ENCODE measurements around the gene CKB.

CKB gene

DNA sequence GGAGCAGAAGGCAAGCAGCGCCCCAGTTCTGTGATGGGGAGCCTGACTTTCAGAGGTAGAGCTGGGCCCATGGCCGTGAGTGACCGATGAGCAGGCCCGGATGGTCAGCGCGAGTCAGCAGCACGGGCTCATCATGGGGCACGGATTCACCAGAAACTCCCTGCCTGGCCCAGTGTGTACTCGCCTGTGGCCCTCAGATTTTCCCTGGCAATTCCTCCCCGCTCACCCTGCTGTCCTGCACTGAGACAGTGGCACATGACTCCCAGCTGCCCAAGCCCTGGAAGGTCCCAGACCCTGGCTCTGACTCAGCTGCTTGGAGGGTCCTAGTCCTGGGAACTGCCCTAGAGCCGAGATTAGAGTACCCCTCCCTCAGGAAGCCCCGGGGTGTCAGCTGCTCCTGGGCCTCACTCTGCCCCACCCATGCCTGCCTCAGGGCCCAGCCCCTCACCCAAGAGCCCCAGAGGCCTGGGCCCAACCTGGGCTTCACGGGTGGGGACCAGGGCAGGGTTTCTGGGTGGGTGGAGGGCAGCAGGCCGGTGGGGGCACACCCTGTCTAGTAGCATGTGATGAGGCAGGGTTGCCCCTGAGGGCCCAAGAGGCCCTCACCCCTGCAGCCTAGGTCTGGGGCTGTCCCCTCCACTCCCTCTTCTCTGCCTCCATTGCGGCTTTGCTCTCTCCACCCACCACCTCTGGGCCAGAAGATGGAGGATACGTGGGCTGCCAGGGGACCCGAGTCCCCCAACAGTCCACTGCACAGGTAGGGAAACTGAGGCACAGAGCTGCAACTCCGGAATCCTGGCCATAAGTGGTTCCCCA is 14.8 kb upstream of the CKB start:
- TF ChIP-seq GATA2 (IDR thresholded peaks at IDR 0.05; ENCODE audit: low read depth, low read length) (no peak), GATA3 (IDR thresholded peaks at IDR 0.05; ENCODE audit: low read depth, low read length) (no peak)

DNA sequence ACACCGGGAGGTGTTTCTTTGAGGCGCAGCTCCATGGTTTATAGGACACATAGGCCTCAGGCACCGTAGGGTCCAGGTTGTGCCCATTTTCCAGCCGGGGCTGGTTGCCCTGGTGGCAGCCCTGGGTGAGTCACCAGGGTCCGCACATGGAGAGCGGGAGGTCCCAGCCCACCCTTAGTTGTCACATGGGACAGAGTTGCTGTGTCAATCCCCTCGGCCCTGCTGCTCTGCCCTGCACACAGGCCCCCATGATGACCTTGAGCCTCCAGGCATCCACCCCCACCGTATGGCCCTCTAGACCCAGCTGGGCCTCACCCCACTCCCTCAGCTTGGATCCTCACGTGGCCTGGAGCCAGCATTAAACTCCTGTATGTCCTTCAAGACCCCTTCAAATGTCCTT is 14.1 kb upstream of the CKB start:
- no peak for TF ChIP-seq GATA3 (IDR thresholded peaks at IDR 0.05; ENCODE audit: low read depth, low read length)
- no peak for TF ChIP-seq GATA2 (IDR thresholded peaks at IDR 0.05; ENCODE audit: low read depth, low read length)

DNA sequence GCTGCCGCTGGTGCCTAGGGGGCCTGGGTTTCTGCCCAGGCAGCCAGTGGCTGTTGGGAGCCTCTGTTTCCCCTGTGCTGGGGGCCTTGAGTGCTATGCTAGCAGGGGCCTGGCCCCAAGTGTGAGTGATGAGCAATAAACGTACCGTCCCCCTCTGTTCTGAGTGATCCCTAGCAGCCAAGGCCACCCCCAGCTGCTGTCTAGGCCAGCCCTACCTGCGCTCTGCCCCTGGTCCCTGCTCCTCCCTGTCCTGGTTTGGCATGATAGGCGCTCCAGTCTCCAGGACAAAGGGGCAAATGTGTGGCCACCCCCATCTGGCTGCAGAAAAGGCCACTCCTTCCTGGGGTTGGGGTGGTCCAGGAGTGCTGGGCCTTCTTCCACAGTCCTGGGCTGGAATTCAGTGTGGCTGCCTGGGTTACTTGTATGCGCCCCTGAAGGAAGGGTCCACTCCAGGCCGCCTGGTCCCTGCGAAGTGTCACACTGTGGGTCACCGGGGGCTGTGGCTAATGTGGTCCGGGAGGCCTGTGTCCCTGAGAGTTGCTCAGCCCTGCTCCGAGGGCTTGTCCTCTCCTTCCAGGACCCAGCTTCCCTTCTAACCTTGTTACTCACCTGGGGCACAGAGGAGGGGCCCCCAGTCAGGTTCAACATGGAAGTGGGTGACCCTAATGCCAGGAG is 13.4 kb upstream of the CKB start:
- TF ChIP-seq GATA3 (IDR thresholded peaks at IDR 0.05; ENCODE audit: low read depth, low read length) (no peak), GATA2 (IDR thresholded peaks at IDR 0.05; ENCODE audit: low read depth, low read length) (no peak)

DNA sequence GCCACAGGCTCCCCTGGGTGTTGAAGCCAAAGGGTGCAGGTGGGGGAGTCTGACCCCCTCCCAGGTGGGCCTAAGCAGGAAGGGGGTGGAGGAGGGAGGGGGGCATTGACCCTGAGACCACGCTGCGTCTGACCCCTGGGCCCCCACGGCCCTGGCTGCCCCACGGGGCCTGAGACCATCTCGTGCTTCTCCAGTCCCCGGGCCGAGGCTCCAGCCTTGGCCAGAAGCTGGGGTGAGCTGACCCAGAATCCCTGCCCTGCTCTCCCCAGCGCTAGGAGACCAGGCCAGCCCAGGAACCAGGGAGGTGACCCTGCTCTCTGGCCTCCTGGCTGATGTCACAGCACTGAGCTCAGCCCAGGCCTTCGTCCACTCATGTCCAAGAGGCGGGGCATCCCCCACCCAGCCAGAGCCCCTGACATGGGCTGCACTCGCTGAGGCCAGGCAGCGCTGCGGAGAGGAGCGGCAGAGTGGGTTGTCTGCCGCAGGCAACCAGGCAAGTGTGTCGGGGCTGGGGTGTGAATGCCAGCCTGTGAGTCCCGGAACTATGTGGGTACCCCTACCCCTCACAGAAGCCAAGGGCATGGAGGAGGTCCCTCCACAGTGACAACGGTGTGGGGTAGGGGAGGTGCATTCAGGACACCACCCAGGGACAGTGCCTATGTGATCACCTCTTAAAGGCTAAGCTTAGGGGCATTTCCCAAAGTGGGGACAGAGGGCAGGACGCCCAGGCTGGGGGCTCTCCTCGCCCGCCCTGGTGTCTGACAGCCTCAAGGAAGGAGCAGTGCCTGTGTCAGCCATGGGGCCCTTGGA is 12.7 kb upstream of the CKB start:
- no peak for TF ChIP-seq GATA3 (IDR thresholded peaks at IDR 0.05; ENCODE audit: low read depth, low read length)
- no peak for TF ChIP-seq GATA2 (IDR thresholded peaks at IDR 0.05; ENCODE audit: low read depth, low read length)

DNA sequence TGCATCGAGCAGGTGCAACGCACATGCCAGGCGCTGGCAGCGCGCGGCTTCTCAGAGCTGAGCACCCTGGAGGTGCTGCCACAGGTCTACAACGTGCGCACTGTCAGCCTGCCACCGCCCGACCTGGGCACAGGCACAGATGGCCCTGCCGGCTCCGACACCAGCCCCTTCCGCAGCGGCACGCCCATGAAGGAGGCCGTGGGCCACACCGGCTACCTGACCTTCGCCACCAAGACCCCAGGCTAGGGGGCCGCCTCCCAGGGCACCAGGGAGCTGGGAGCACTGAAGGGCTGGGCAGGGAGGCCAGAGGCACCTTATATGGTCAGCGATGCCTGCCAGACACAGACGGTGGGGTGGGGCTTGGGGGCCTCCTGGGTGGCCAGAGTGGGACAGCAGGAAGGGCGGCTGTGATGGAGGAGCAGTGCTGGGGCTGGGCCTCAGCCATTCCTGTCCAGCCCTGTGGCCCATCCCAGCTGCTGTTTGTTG is 12.0 kb upstream of the CKB start:
- TF ChIP-seq GATA2 (IDR thresholded peaks at IDR 0.05; ENCODE audit: low read depth, low read length) (no peak), GATA3 (IDR thresholded peaks at IDR 0.05; ENCODE audit: low read depth, low read length) (no peak)

DNA sequence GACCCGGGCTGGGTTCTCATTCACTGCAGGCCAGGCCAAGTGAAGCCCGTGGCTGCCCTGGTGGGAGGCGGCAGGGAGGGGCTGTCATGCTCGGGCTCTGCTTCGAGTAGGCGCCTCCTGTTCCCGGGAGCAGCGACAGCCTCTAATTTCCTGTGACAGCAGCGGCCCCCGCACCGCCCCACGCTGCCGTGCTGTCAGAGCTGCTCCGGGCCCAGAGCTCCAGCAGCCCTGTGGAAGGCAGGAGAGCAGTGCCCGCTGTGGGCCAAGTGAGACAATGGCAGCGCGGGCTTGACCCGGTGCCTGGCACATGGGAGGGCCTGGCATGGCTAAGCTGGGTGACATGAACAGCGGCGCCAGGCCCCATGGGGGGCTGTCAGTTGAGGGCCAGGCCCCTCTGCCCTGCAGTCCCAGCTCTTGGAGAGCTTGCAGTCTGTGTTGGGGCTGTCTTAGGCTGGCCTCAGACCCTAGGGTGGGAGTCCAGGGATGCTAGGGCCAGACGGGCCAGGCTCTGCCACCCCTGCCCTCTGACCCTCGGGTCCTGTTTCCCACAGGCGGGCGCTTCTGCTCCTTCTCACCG is 11.5 kb upstream of the CKB start:
- TF ChIP-seq GATA3 (IDR thresholded peaks at IDR 0.05; ENCODE audit: low read depth, low read length) = no peak
- no peak for TF ChIP-seq GATA2 (IDR thresholded peaks at IDR 0.05; ENCODE audit: low read depth, low read length)

DNA sequence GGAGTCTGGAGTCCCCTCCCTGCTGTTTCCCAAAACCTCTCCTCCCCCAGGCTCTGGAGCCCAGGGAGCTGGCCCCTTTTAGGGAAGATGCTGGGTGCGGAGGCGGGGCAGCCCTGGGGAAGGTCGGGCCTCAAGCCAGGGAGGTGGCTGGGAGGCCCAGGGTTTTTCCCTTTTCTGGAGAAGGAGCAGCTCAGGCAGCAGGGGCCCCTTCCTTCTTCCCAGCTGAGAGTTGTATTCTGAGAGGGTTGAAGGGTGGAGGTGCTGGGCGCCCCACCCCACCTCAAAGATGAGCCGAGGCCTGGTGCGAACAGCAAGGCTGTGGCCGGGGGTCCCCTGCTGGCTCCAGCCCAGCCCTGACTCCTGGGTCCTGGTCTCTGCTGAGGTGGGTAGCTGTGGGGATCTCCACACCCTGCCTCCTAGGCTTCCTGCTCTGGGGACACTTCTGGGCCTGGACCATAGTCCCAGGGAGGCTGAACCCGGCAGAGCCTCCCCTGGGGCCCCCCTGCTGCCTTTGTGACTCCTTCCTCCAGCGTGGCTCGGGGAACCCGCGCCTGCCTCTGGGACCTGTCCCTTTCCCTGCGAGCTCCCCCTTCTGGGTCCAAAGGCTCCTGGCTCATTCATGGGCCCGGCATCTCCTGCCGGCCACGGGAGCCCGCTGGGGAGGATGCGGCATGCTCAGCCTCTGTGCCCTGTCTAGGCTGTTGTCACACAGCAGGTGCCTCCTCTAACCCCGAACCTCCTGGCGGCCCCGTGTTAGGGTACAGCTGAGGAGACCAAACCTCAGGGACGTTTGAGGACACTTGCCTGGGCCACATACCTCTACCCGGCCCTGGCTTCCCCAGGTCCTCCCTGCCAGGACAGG is 10.7 kb upstream of the CKB start:
- TF ChIP-seq GATA2 (IDR thresholded peaks at IDR 0.05; ENCODE audit: low read depth, low read length) (no peak), GATA3 (IDR thresholded peaks at IDR 0.05; ENCODE audit: low read depth, low read length) (no peak)

DNA sequence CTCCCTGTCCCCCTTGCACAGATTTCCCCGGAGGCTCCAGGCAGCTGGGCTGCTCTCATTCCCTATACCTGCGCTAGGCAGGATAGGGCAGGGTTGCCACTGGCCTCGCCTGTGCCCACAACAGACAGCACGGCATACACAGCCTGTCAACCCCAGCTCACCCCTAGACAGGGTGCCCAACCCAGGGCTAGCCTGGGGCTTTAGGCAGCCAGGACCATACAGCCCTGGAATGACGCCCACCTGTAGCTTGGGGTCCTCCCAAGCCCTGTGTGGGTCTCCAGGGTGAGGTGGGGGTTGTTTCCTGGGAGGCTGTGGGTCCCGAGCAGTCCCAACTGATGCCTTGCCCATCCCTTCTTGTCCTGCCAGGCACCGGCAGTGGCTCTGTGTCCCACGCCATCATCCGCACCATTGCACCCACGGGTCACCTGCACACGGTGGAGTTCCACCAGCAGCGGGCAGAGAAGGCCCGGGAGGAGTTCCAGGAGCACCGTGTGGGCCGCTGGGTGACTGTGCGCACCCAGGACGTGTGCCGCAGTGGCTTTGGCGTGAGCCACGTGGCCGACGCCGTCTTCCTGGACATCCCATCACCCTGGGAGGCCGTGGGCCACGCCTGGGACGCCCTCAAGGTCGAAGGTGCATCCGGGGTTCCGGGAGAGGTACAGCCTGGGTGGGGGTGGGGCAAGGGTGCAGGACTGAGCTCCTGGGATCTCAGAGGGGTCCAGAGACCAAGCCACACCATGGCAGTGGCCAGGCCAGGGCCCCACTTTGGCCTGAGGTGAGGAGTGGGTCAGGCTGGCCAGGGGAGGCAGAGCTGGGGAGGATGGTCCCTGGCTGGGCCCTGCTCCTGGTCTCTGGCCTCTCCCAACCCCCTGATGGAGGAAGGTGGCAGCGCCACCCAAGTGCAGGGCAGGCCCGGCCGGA is 9.8 kb upstream of the CKB start:
- TF ChIP-seq GATA3 (IDR thresholded peaks at IDR 0.05; ENCODE audit: low read depth, low read length) = no peak
- no peak for TF ChIP-seq GATA2 (IDR thresholded peaks at IDR 0.05; ENCODE audit: low read depth, low read length)

DNA sequence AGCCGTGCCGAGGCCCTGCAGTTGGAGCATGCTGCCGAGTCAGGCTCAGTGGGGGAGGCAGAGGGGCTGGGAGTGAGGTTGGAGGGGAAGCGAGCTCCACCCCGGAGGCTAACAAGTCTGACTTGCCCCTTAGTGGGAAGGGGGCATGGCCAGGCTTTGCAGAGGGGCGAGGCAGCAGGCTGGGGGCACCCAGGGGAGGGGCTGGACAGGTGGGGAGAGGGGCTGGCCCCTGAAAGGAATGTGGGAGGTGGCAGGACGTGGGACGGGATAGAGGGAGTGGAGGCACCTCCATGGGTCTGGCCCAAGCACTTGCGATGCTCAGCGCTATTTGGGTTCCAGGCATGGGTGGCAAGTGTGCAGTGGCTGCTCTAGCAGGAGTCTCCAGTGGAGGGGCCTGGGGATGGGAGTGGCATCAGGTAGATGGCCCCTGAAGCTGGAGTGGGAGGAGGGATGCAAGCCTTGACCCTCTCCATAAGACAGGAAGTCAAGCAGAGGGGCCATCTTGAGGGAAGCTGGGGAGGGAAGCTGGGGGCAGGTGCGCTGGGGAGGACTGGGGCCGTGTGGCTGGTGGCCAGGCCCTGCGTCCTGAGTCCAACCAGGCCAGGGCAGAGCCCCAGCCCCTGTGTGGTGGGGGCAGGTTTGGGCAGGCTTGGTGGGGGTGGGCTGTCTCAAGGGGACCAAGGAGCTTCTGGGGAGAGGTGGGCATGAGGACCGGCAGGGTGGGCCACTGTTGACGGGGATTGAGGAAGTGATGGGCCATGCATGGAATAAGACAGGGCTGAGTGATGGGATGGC is 9.0 kb upstream of the CKB start:
- TF ChIP-seq GATA2 (IDR thresholded peaks at IDR 0.05; ENCODE audit: low read depth, low read length) (no peak), GATA3 (IDR thresholded peaks at IDR 0.05; ENCODE audit: low read depth, low read length) (no peak)

DNA sequence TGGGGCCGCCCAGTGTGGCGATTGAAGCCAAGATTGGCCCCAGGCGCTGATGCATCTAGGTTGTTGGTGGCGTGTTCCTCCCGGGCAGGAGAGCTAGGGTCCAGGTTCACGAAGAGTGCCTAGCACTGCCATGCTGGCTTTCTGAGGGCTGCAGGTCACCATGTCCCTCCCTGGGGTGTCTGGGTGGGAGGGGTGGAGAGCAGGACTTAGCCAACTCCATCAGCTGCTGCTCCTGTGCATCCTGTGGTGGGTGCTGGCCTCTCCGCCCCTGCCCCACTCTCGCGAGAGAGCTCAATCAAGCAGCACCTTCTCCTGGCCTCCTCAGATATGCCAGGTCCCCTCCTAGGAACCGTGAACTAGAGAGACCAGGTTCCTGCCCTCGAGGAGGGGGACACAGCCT is 8.2 kb upstream of the CKB start:
- TF ChIP-seq GATA3 (IDR thresholded peaks at IDR 0.05; ENCODE audit: low read depth, low read length) (no peak), GATA2 (IDR thresholded peaks at IDR 0.05; ENCODE audit: low read depth, low read length) (no peak)

DNA sequence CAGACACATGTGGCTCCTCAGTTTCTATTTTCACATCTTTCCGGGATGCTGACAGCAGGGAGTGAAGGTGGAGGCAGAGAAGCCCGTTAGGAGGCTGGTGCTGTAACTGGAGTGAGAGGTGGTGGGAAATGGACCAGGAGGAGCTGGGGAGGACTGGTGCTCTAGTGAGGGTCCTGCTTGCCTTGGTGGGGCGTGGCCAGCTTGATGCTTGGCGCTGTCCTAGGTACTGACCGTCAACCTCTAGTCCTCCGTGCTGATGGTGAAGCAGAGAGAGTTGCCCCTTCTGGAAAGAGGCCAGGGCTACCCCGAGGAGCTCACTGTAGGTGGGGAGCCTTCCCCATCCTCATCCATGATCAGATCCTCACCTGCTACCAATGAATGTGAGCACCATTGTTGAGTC is 7.8 kb upstream of the CKB start:
- TF ChIP-seq GATA2 (IDR thresholded peaks at IDR 0.05; ENCODE audit: low read depth, low read length) (no peak), GATA3 (IDR thresholded peaks at IDR 0.05; ENCODE audit: low read depth, low read length) (no peak)
